ENCODE measurements around the gene TMEM125.

DNA sequence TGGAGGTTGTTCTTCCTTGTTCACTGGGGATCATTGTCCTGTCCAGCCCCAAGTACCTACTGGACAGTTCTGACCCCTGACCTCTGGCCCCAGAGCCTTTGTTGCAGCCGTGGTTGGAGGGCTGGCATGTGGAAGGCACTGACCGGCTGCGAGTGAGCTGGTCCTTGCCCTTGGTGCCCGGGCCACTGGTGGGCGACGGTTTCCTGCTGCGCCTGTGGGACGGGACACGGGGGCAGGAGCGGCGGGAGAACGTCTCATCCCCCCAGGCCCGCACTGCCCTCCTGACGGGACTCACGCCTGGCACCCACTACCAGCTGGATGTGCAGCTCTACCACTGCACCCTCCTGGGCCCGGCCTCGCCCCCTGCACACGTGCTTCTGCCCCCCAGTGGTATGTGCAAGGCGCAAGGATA, 42.4 kb downstream of the TMEM125 start:
- TF ChIP-seq POLR2AphosphoS5 (IDR thresholded peaks at IDR 0.05; ENCODE audit: insufficient read depth in 1 of 2, low read depth in 1 of 2): no peak
- TF ChIP-seq, protein P1, sequence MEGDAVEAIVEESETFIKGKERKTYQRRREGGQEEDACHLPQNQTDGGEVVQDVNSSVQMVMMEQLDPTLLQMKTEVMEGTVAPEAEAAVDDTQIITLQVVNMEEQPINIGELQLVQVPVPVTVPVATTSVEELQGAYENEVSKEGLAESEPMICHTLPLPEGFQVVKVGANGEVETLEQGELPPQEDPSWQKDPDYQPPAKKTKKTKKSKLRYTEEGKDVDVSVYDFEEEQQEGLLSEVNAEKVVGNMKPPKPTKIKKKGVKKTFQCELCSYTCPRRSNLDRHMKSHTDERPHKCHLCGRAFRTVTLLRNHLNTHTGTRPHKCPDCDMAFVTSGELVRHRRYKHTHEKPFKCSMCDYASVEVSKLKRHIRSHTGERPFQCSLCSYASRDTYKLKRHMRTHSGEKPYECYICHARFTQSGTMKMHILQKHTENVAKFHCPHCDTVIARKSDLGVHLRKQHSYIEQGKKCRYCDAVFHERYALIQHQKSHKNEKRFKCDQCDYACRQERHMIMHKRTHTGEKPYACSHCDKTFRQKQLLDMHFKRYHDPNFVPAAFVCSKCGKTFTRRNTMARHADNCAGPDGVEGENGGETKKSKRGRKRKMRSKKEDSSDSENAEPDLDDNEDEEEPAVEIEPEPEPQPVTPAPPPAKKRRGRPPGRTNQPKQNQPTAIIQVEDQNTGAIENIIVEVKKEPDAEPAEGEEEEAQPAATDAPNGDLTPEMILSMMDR (IDR thresholded peaks at IDR 0.05): no peak
